HG02981 (cell line): ENCODE data around the gene C1GALT1.
"Not testable (repeated sequence)": the region's sequence is repeated elsewhere in the genome, so short reads cannot be mapped to it uniquely, and the experiment has no call there.

Experiments used
- ATAC-seq: cut with Tn5 transposase; IDR thresholded peaks from one replicate; pipeline ENCODE4 v1.9.1; 2021; ENCODE audit warnings: mild to moderate bottlenecking, moderate library complexity; ENCODE audit not compliant: unreplicated experiment

Gene C1GALT1

DNA sequence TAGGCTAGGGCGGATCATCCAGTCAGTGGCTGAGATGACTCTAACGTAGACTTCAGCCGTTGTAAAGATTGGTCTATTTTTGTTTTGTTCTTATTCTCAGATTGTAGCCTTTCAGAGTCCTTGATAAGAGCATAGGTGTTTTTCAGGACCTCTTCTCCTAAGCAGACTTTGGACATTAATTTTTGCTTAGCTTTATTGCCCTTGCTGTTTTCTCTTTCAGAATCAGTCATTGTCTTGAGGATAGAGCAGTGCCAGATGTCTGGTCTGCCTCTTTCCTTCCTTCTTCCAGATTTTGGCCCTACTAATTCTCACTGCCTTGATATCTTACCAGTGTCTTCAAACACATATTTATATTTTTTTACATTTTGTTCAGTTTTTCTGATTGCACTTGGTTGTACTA lies 49.5 kb downstream of the C1GALT1 start:
- no peak for ATAC-seq

DNA sequence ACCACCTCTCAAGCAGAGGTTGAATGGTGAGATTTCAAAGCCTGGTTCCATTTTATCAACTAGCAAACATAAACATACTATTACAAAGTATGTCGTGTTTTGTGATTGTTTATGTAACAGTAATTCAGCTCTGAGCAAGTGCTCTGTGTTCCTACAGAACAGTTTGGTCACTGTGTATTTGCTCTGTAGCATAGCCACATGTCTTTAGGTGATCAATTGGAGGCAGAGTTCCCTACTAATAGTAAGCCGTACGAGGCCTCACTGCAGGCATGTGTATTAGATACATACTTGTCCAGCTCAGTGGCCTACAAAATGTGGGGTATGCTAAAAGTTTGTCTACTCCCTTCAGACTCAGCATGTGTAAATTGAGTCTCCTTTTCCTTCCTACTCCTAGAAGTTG lies 53.0 kb downstream of the C1GALT1 start:
- no peak for ATAC-seq

DNA sequence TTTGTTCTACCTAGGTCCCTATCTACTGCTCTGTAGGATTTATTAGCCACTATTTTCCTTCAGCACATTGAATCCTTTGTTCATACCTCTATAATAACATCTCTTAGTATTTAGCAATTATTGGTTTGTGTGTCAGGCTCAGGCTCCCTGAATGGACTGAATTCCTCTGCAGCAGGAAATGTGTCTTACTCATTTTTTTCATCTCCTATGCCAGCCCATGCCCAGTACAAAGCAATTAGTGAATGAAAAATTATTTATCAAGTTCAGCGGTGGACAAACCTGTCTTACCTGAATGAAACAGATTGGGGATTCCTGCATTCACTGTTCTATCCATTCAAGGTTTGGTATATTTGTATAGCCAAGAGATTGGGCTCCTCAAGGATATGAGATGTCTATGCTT lies 53.7 kb downstream of the C1GALT1 start:
- no peak for ATAC-seq

DNA sequence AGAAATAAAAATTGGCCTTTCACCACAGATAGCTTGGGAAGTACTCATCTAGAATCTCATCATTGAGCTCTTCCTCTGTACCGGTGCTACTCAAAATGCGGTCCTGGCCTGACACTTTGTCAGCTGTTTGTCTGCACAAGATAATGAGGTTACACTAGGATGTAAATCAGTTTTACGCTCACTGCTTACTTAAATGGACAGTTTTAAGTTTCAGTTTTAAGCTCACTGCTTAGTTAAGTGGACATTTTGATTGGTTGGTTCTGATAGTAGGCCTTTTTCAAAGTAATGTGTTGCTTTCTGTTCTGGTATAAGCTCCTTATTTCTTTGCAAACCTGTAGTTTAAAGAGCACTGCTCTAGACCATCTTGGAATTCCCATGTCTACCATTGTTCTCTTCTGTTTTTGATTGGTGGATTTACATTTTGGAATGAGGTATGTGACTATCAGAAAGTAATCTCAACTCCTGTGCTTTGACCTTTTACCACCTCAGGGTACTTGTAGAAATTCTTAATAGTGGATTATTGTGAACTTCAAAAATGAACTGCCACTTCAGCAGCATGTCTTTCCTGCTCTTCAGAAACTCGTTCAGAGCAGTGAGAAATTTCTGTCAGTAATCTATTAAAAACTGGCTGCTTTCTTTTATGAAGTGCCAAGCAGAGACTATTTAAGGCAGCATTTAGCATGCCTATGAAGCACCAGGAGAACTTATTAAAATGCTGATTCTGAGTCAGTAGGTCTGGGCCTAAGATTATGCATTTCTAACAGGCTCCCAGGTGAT lies 55.0 kb downstream of the C1GALT1 start:
- ATAC-seq: no peak

DNA sequence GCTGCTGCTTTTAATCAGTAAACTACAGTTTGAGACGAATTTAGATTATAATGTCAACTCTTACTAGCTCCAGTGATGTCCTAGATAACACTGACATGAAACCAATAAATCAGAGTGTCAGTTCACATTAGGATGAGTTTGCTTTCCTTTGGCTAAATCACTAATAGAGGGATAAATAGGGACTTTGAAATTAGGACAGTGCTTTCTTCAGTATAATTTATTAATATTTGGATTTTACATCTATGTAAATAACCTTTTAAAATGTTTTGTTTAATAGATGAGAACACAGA lies 55.6 kb downstream of the C1GALT1 start:
- no peak for ATAC-seq

DNA sequence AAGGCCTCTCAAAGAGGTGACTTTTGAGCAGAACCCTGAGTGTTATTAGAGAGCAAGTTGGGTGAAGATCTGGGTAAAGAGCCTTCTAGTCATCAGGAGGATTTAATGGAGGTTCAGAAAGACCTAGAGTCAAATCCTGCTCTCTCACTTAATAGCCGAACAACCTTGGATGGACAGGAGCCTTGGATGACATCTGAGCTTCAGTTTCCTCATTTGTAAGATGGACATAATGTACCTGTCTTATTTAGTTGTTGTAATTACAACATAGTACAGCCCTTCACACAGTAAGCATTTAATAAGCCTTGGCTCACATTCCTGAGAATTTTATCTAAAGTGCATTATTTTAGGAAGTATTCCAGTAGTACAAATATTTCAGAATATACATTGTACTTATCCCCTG lies 57.0 kb downstream of the C1GALT1 start:
- ATAC-seq: no peak

DNA sequence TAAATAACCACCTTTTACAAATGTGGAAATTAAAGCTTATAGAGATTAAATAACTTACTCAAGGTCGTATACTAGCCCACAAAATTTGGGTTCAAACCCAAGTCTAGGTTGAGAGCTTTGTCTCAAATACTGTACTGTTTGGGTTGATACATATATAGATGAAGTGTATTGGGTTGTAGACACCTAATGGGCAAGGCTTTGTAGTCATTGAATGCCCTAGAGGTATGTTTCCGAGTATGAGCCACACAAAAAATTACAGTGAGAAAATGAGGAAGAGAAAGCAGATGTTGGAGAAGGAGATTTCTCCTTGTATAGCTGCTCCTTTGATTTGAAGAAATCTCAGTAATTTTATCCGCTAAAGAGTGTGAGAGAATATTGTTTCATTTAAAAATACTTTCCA lies 60.6 kb downstream of the C1GALT1 start:
- no peak for ATAC-seq

DNA sequence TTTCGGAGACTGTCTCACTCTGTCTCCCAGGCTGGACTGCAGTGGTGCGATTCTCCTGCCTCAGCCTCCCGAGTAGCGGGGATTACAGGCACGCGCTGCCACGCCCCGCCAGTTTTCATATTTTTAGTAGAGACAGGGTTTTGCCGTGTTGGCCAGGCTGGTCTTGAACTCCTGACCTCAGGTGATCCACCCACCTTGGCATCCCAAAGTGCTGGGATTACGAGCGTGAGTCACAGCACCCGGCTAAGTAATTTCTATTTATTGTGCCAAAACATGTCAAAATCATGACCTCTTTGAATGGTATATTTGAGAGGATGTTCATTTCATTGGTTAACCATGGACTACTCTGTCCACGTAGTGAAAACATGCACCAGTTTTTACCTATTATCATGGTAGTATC lies 62.9 kb downstream of the C1GALT1 start:
- not testable (repeated sequence) for ATAC-seq

DNA sequence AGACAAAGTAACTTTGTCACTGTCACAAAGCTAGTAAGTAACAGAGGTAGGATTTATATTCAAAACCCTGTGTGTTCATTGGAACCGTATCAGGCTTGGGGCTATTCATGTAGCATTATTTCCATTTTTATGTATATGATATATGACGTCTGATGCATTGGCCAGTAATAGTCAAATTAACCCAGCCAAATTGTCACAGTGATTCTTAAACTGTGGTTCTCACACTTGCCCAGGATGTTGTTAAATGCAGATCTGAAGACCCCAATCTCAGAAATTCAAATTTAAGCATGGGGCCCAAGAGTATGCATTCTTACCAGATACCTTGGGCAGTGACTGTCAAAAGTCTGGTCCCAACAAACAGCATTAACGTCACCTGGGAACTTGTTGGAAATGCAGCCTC lies 63.9 kb downstream of the C1GALT1 start:
- ATAC-seq: no peak

DNA sequence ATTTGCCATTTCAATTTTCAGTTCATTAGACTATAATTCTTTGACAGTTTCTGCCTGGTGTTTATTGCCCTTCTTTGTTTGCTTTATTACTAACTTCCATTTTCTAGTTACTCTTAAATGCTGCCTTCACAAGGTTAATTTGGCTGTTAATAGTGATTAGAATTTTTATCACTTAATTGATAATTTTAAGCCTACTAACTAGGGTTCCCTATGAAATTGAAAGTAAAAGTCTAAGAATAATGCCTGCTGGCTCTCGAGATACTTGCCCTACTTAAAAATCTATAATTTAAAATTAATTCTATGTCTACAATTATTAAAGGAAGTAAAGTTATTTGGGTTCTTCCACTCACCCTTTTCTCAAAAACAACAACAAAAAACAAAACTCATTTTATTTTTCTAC lies 65.3 kb downstream of the C1GALT1 start:
- ATAC-seq: no peak

DNA sequence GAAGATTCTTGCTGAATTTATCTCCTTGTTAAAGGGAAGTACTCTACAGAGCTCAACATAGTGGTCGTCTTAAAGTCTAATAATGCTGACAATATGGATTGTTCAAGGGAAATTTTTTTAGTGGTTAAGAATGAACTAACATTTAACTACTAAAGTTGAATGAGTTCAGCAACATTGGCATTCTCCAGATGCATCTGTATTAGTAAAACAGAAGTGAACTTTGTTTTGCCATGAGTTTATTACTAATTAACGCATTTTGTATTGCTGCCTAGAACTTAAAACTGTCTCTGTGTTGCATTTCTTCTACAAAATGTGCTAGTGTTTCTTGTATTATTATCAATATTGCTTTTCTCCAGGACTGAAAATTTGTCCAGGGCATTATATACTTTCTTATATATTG lies 67.5 kb downstream of the C1GALT1 start:
- ATAC-seq: no peak

DNA sequence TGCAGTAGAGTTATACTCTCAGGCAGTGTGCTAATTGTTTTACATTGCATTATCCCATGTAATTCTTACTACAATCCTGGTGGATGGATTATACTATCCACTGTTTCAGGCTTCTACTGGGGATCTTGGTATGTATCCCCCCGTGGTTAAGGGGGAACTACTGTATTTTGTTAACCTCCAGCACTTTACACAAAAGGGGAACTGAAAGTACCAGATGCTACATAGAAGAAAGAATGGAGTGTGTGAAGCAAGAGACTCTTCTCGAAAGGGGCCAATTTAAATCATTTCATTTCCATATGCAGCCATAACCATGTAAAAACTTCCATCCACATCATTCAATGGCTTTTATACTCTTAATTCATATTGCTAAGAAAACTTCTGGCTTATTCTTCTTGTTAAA lies 69.4 kb downstream of the C1GALT1 start:
- ATAC-seq: peak; percentile 94

DNA sequence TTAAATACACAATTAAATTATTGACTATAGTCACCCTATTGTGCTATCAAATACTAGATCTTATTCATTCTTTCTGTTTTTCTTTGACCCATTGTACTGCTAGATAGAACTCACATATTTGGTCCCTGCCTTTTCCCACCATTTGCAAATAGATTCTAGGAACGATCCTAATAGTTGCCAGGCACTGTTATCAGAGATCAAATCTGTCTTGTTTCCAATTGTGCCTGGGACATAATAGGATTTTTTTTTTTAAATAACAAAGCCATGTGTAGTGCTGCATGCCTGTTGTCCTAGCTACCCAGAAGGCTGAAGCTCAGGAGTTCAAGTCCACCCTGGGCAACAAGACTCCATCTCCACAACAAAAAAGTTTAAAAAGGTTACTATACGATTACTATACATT lies 72.0 kb downstream of the C1GALT1 start:
- ATAC-seq: no peak

DNA sequence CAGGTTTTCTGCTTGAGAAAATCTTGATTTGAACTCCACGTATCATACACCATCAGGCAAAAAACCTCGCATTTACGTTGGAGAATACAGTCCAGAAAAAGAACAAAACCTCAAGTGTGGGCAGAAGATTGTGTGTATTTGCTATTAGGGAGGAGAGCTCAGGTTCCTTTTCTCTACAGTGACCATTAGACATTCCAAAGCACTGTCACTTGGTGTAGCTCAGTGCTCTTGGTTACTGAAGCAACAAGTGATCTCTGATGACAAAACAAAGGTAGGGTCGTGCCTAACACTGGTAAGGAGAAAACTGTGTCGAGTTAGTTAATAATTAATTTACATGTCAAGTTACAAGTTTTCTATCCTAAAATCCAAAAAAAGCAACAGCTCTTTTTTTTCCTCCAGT lies 72.6 kb downstream of the C1GALT1 start:
- peak; percentile 22 for ATAC-seq

DNA sequence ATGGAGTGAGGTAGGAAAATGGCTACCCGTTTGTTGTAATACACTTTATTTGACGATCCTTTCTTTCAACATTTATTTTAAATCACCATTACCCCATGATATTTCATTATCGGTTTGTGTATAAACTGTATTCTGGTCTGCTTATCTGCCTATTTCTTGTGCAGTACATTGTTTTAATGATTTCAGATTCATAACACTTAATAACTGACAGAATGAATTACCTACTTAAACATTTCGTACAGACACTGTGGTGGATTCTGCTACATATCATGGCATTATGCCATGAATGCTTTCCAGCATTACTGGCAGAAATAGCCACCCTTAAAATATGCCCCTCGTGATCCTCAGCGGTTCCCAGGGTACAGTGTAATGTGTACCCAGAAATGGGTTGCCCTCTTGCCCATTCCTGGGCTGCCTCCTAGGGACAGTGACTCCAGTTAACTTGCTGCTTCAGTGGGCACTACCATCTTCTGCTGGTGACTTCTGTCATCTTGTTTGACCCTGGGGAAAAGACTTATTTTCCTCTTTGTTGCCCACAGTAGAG lies 74.5 kb downstream of the C1GALT1 start:
- ATAC-seq: no peak

DNA sequence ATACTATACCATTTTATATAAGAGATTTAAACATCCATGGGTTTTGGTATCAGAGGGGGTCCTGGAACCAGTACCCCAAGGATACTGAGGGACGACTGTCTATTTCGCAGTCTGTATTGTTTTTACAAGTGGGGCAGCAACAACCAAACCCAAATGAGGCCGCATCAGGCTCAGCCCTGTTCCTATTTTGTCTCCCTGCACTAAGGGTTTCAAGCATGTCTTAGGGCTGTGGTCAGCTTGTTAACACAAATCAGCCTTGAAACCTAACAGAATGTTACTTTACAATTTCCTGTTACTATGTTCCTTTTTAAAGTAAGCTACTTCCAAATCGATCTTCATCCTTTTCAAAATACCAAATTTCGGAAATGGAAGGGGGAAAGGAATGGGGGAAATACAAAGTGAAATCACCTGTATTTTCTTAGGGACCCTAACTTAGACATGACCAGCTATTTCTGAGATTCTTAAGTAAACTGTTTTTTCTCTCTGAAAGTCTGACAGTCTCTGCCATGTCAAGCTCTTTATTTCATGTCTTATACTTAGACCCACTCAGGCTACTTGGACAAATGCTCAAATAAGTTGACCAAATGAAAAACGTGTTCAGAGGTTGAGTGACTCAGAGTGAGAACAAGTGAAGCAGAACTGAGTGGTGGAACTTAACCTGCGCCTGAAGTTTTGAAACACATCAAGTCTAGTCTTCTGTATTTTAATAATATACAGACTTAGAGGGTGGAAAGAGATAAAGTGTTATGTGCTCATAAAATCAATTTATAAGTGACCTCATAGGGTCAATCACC lies 75.8 kb downstream of the C1GALT1 start:
- peak; percentile 81 for ATAC-seq

DNA sequence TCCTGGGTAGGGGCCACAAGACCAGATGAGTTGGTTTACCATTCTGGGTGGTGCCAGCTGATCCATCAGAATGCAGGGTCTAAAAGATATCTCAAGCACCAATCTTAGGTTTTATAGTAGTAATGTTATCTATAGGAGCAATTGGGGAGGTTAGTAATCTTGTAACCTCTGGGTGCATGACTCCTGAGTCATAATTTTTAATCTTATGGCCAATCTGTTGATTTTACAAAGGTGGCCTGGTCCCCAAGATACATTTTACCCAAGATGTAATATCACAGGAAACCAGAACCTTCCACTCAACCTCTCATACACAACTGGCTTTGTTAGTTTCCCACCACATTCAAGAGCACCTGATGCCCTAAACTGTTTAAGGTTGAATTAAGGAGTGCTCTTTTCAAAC lies 79.5 kb downstream of the C1GALT1 start:
- ATAC-seq: no peak

DNA sequence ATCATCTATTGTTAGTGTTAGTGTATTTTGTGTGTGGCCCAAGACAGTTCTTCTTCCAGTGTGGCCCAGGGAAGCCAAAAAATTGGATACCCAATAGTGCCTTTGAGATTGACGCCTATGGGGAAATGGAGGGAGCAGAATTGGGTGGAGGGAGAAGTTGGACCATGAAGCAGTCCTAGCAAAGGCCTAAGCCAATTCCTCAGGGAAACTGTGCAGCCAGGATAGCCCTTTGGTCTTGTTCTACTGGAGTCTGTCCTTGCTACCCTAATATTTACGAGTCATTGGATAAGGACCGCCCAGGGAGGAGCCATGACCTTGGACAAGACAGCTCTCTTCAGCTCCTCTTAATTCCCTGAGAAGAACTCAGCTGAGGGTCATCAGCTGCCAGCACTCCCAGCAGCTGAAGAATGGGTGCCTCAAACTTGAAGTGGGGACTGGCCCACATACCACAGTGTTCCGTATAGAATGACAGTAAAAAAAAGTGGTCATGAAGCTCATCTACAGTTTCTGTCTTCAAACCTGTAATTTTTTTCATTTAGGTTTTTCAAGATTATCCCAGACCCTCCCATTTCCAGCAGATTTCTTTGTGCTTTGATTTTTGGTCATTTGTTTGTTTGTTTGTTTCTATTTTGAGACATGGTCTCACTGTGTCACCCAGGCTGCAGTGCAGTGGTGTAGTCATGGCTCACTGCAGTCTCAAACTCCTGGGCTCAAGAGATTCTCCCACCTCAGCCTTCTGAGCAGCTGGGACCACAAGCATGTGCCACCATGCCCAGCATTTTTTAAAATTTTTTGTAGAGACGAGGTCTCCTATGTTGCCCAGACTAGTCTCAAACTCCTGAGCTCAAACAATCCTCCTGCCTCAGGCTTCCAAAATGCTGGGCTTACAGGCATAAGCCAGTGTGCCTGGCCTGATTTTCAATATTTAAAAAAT lies 81.2 kb downstream of the C1GALT1 start:
- no peak for ATAC-seq

DNA sequence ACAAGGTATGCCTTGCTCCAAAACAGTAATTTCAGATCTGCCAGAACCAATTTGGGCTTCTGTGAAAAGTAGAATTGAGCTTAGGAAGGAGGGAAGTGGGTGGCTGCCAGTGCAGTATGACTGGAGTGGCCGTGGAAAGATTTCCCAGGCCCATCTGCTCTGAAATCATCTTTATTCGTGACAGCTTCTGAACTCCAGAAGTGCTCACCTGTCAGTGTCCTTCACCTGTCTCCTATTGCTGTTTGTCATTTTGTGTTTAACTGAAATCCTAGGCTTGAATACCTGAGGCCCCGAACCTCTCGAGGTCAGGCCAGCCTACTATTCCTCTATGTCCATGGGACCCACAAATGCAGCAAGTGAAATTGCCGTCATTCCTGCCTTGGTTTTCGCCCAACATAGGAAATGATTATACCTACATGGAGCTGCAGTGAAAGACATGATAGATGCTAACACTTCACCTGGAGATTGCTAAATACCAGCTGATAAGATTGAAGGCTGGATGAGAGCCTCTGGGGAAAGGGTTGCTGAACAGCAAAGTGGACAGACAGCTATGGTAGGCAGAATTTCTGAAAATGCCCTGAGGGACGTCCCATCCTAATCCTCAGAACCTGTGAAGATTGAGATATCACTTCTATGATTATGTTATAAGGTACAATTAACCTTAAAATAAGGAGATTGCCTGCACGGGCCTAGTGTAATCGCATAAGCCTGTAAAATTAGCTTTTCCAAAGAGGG lies 82.1 kb downstream of the C1GALT1 start:
- no peak for ATAC-seq
